Spleen (tissue), 7 donors: Measurements from ENCODE around the gene SEZ6L2.

Experiments used
- CTCF ChIP-seq, 11 experiments: fragments of 200-600 bp in 7 of 11; fragments of 450-650 bp in 4 of 11; sonication (generic) in 4 of 11; IDR thresholded peaks in 8 of 11; conservative IDR thresholded peaks in 3 of 11; 1 replicate in 7 of 11; 2 replicates in 4 of 11; pipeline versions ENCODE4 v1.4.0 to v1.8.0; 2016 to 2021; ENCODE audit warnings: antibody characterized with exemption in 11 of 11, inconsistent platforms in 4 of 11, mild to moderate bottlenecking in 1 of 11
- POLR2A ChIP-seq, 3 donors: fragments of 450-650 bp; IDR thresholded peaks; one replicate each; pipeline ENCODE4 v1.5.1; 2017; ENCODE audit warnings: antibody characterized with exemption in 3 of 3, mild to moderate bottlenecking in 1 of 3
- POLR2AphosphoS5 ChIP-seq, 3 donors: sonication (generic); formaldehyde crosslinking; IDR thresholded peaks; one replicate each; pipeline ENCODE4 v1.5.1; 2017; ENCODE audit warnings: antibody characterized with exemption in 3 of 3
- donor health status: DM: no; HTN: no; CAD: no; lungs with moderate emphysema.
- donor health status: DM: no; HTN: no; CAD: no.
- donor health status: DM: no; HTN: no; CAD: no.

GRCh38 chr16:29850998-29851397 is 48.4 kb downstream of the SEZ6L2 start:
- peak in 1 of 3 donors; percentile 27 for TF ChIP-seq POLR2AphosphoS5 (IDR thresholded peaks at IDR 0.05)
- TF ChIP-seq CTCF (IDR thresholded peaks at IDR 0.05 in 8 of 11, conservative IDR thresholded peaks at IDR 0.05 in 3 of 11), result no peak
- no peak for TF ChIP-seq POLR2A (IDR thresholded peaks at IDR 0.05)
